SKM-1 treated with dmso at 0.1 percent for 144 hours (cell line): ENCODE results near the gene FAM184B.
"Not testable (repeated sequence)": the region's sequence is repeated elsewhere in the genome, so short reads cannot be mapped to it uniquely, and the experiment has no call there.

Experiments used
- DNase-seq: peaks from one replicate; lab custom pipeline; 2025; ENCODE audit not compliant: unreplicated experiment; lab: John Stamatoyannopoulos, UW

Gene FAM184B

DNA sequence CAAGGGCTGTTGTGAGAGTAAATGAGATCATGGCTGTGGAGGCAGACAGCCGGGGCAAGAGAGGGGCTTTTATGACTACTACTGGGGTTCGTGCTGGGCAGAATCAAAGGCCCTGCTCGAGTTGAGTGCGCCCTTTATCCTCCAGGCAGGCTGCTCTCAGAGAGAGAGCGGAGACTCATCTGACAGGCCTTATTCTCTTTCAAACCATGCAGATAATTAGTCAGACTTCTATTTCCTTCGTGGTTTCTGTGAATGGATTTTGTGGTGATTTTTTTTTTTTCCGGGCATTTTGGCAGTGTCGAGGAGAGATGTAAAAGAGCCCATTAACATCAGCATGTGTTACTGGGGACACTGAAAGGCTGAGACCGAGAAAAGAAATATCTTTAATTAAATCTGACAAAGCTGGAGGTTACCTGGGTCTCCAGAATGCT is 93.4 kb downstream of the FAM184B start:
- DNase-seq, result no peak

DNA sequence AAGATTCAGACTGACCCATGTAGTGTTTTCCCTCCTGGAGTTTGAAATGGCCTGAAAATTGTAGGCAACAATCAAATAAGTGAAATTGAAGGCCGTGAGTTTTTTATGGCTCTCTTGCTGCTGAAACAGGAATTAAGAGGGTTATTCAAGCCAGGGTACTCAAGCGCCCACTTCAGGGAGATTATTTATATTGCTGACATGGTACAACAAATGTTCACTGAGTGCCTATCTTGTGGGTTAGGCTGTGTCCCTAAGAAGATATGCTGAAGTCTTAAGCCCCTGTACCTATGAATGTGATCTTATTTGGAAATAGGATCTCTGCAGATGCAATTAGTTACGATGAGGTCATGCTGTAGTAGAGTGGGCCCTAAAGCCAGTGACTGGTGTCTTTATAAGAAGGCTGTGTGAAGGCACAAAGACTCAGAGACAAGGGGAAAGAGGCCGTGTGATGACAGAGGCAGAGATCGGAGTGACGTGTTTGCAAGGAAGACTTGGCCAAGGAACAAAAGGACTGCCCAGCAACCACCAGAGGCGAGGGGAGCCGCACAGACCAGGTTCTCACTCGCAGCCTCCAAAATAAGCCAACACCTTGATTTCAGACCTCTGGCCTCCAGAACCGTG is 94.1 kb downstream of the FAM184B start:
- DNase-seq, result no peak

DNA sequence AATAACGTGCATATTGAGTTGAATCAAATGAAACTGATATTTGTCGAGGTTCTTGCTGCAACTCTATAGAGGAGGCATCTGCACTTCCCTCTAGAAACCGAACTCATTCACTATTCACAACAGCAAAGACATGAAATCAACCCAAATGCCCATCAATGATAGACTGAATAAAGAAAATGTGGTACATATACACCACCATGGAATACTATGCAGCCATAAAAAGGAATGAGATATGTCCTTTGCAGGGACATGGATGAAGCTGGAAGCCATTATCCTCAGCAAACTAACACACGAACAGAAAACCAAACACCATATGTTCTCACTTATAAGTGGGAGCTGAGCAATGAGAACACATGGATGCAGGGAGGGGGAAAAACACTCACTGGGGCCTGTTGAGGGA is 96.8 kb downstream of the FAM184B start:
- not testable (repeated sequence) for DNase-seq

DNA sequence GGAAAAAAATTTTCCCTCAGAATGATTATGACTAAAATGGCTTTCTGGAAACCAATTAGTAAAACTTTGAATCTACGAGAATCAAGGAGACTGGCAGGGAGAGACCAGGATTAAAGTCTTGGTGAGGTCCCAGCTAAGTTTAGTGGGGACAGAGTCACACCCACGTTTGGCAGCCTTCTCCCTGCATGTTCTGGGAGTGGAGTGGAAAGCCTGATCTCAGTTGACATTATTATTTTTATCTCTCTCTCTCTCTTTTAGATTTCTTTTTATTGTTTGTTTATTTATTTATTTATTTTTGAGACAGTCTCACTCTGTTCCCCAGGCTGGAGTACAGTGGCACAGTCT is 99.2 kb downstream of the FAM184B start:
- no peak for DNase-seq

DNA sequence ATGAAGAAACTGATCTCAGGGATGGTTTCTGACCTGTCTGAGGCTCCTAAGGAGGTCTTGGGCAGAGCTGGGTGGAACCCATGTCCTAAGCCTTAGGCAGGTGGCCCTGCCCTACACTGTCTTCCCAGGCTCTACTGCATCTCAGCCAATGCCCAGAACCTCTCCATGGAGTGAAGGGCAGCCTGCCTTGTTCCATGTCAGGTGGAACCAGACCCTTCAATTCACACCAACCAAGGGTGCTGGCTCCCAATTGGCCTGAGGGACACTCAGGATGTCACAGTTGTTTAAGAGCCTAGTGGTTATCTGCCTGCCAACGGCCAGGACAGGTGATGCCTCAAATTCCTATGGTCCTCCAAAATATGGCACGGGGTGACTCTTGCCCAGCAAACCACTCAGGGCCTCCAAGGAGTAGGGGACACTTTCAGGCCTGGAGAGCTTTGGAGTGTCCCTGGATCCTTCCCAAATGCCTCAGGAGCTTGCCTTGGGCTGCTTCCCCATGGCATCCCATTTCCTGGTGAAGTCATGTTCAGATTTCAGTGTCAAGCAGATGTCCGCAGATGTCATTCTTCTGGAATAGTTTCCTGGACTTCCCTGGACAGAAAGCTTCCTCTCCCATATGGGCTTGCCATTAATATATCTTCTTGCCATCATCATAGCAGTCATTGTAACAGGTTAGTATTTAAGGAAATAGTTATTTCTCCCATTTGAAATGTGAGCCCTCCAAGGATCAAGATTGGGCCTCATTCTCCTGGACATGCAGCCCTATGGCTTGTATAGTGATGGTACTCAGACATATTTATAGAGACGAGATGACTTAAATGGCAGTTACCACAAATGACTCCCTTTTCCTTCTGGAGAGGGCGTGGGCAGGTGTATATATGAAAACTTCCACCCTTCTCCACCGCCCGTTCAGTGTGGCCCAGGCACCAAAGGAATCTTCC is 99.9 kb downstream of the FAM184B start:
- no peak for DNase-seq

DNA sequence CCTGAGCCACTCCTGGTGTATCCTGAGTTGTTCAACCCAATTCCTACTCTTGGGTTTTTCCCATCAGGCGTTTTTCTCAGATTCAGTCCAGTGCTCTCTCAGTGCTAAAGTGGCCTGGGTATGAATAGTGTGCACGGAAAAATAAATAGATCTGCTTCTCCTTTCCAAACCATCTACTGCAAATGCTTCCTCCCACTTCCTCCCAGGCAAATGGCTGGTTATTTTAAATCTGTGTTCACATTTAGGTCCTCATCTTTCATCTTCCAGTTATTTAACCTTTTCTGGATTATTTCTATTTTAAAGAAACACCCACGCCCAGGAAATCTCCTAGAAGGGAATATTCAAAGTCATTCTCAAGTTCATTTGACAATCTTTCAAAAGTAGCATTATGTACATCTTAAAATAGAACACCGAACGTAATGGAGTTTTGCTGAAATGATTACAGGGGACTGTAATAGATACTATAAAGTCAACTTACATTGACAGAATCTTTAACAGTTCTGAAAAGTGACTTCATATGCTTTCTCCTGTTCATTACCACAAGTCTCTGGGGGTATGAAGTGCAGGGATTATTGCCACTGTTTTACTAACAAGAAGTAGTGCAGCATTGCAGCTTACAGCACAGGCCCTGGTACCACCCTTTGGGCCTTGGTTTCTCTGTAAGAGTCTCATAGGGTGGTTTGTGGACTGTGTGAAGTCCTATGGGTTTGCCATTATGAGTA is 100.7 kb downstream of the FAM184B start:
- DNase-seq, result no peak

DNA sequence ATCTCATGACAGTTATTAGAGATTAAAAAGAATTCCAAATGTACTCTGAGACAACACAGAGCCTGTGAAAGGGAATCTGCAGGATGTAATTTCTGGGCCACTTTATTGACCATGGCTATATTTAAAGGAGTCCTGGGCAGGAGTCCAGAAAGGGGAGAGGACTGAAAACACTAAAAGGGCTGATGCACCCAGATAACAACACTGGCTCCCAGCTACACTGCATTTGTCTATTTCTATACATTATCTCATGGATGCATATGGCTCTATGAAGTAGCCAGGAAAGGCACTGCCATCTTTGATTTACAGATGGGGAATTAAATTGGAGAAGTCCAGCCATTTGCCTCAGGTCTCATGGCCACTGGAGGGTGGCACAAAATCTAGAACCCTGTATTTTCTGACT is 111.0 kb downstream of the FAM184B start:
- DNase-seq, result no peak

DNA sequence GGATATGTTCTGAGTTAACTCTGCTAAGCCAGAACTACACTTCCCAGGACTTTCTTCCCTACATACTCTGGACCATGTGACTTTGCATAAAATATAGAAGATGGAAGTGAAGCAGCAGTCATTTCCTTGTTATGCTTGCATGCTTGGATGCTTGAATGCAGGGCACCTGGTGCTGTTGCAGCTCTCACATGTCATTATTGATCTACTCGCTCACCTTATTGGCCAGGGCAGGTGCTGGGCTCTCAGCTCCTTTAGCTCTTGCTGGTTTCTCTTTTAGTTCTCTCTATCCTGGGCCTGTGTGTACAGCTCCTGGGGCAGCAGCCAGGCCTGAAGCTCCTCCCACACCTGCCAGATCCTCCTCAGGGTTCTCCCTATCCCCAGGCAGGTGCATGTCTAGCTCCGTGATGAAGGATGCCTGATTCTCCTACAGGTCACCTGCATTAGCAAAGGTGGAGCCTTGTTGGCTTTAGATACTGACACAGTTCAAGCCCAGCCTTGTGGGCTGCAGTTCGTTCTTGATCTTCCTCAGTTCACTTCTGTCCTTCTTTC is 113.7 kb downstream of the FAM184B start:
- no peak for DNase-seq

DNA sequence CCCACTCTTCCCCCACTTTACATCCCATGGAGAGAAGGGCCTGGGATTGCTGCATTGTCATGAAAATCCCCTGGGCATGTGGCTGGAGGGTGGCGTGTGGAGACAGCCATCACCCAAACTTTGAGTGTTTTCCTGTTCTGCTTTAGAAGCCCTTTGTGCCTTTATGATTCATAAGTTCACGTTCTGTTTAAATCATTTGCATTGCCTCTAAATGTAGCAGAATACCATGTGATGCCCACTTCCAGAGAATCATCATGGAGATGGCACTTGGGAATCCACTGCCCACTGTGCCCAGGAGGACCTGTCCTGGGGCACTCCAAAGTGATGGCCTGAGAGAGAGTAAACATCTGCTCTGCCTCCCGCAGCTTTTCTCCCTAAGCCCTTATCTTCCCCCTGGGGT is 114.2 kb downstream of the FAM184B start:
- no peak for DNase-seq

DNA sequence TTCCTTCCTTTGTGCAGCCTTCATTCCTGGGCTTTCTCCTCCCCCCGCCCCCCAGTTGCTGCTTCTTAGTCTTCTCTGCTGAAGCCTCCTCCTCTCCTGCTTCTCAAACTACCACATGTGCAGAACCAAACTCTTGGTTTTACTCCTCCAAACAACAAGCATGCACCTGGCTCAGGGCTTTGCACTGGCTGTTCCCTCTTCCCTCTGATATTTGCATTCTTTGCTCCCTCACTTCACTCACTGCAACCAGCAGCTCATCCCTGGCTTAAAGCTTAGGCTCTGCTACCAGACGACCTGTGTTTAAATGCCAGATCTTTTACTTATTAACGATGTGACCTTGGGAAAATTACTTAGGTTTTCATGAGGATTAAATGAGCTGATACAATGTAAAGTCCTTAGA is 115.6 kb downstream of the FAM184B start:
- no peak for DNase-seq

DNA sequence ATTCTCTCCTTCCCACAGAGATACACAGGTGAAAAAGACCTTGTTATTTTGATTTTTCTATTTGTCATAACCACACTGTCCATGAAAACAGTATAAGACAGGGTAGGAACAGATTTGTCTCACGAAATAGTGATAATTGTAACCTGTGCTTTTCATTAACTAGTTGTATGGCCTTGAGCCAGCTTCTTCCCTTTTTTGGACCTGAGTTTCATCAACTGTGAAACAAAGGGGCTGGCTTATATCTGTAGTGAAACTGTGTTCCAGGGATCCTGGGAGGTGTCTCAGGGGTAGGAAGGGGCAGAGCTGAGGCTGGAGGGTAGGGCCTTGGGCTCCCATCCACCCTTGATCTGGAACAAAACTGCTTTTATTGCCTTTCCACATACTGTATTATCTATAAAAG is 116.1 kb downstream of the FAM184B start:
- no peak for DNase-seq

DNA sequence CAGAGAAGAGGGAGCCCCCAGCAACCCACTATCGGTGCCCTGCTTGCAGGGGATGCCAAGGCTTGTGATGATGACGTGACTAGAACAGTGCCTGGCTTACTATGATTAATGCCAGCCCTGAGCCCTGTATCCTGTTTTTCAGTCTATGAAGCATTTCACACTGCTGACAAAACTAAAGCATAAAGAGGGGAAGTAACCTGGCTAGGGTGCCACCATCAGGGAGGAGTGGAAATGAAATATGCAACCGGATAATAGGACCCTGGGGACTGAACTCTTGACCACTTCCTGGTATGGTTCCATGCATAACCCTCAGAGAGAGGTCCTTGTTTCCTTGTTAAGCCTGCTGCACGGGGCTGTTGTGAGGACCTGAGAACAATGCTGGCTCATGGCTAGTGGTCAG is 116.7 kb downstream of the FAM184B start:
- peak; percentile 90 for DNase-seq

DNA sequence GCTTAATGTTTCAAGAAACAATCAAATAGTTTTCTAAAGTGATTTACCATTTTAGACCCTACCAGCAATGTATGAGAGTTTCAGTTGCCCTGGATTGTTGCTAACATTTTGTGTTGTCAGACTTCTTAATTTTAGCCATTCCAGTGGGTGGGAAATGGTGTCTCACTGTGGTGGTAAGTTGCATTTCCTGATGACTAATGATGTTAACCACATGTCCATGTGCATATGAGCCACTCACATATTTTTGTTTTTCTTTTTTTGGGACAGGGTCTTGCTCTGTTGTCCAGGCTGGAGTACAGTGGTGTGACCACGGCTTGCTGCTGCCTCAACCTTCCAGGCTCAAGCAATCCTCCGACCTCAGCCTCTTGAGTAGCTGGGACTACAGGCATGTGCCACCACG is 118.7 kb downstream of the FAM184B start:
- no peak for DNase-seq

DNA sequence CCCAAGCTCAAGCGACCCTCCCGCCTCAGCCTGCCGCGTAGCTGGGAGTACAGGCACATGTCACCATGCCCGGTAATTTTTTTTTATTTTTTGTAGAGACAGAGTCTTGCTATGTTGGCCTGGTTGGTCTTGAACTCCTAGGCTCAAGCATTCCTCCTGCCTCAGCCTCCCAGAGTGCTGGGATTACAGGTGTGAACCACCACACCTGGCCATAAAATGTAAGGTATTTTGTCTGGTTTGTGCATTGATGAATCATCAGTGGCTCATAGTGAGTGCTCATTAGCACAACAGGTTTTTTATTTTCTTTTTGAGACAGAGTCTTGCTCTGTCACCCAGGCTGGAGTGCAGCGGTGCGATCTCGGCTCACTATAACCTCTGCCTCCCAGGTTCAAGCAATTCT is 122.2 kb downstream of the FAM184B start:
- not testable (repeated sequence) for DNase-seq

DNA sequence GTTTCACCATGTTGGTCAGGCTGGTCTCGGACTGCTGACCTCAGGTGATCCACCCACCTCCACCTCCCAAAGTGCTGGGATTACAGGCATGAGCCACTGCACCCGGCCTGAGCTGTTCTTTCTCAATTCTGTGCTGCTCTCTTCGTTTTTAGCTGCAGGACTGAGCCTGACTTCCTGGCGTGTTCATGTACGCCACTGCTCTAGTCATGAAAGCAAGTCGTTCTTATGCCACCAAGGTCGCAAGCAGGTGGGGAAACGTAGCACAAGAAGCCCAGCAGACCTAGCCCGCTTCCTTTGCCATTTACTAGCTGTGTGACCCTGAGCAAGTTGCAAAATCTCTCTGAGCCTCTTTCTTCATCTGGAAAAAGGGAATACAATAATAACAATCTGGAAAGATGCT is 123.6 kb downstream of the FAM184B start:
- no peak for DNase-seq

DNA sequence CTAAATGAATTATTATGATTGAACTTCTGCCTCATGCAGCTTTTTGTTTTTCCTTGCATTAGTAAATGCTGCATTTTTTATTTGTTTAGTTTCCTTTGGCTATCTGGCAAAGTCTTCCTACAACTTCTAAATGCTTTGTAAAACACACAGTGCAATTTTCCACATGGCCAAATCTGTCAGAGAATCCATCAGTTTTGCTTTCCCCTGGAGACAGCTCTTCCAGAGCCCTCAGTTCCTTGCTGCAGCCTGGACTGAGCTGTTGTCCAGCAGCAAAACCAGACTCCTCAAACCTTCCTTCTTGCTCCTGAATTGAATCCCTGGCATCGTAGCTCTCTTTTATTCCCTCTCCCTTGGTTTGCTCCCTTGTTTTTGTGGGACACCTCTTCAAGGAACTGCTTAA is 124.3 kb downstream of the FAM184B start:
- no peak for DNase-seq

DNA sequence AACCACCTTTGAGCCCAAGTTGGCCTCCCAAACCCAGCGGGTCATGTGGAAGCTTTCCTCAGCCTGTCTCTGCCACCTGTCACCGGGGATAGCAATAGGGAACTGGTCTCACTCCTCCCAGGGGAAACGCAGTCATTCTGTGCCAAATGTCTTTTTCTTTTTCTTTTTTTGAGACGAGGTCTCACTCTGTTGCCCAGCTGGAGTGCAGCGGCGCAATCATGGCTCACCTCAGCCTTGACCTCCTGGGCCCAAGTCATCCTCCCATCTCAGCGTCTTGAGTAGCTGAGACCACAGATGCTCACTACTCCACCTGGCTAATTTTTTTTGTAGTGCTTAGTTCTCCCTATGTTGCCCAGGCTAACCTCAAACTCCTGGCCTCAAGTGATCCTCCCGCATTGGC is 126.7 kb downstream of the FAM184B start:
- no peak for DNase-seq

DNA sequence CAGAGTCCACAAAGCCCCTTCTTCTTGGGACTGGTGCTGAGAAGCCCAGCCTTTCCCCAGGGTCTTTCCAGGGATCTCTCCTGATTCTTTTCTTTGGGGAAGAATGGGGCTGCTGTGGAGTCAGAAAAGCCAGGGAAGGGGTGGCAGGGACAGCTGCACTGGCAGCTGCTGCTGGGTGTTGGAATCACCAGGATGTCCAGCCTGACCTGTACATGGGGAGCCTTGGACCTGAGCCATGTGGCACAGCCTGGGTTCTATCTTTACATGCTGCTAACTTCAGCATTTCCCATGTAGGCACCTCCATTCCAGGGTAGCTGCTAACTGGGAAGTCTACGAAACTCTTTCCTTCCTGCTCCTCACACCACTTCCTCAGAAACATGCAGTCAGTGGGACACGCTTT is 131.0 kb downstream of the FAM184B start:
- no peak for DNase-seq

DNA sequence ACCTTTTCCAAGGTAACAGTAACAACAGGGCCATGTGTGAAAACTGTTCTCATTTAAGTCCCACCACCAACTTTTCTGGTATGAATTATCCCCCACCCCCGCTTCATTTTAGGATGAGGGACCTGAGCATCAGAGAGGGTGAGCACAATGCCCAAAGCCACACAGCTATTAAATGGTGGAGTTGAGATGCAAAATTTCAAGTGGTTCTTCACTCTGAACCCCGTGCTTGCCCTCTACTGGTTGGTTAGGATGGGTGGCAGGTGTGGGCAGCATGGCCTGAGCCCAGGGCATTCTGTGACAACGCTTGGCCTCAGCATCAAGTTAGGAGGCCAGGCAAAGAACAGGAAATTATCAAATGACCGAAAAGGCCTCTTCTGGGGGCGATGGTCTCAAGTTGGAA is 133.5 kb downstream of the FAM184B start:
- DNase-seq, result no peak

DNA sequence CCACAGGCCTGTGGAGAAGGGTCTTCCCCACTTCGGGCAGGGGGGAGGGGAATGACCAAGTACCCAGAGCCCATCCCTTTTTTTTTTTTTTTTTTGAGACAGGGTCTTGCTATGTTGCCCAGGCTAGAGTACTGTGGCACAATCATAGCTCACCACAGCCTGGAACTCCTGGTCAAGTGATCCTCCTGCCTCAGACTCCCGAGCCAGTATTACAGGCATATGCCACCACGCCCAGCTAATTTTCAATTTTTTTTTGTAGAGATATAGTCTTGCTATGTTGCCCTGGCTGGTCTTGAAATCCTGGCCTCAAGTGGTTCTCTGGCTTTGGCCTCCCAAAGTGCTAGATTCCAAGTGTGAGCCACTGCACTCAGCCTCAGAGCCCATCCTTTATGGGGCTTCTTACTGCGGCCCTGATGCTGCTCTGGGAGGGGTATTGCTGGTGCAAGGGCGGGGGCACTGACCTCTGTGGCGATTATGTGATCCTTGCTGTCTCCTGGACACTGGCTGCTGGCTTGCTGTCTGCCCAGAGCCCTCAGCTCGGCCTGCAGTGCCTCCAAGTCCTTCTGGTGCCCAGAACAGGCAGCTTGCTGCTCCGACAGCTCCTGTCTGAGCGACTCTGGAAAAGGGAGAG is 134.1 kb downstream of the FAM184B start:
- DNase-seq, result no peak

DNA sequence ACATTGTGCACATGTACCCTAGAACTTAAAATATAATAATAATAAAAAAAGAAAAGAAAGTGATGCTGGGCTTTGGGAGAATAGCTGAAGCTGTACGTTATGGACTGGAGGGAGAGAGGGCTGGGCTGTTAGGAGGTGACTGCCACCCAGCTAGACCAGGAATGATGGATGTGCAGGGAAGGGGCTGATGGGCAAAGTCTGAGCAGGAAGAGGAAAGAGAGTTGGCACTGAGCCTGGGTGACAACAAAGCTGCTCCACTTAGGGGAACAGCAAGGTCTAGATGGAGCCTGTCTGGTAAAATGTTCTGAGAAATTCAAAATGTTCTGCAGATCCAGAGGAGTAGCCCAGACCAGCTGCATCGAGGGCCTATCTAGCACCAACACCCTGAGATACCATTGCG is 134.7 kb downstream of the FAM184B start:
- DNase-seq, result no peak
